RPMI7951 (cell line): ENCODE data around the gene PRUNE1. TPM values are rescaled to one million over a fixed set of nuclear protein-coding genes. Genes with fewer than 3 reads are reported as not detected.

Experiments used
- total RNA-seq: library from RNA; depleted of rRNA; stranded (reverse); fragments of >200 nt; shearing (Covaris generic); gene quantifications from 2 replicates; pipeline ENCODE4 v1.2.3, GENCODE V29; 2014; rRNA removed

PRUNE1 gene
- total RNA-seq, 1 experiment from 2014 or later = 10.8 TPM

Other genes with a start within 250 kb of the PRUNE1 start
- gene CTSS, start 242.7 kb upstream of the PRUNE1 start, total RNA-seq = 39.2 and 40.1 TPM in 2 replicates
- gene CTSK, start 200.2 kb upstream of the PRUNE1 start, total RNA-seq = 70.5 and 75.1 TPM in 2 replicates
- 12.8 and 16.8 TPM in 2 replicates for gene ARNT, start 131.8 kb upstream of the PRUNE1 start, total RNA-seq
- gene CTXND2, start 121.3 kb upstream of the PRUNE1 start, total RNA-seq = not detected in 2 replicates
- gene SETDB1, start 82.1 kb upstream of the PRUNE1 start, total RNA-seq = 21.0 and 26.9 TPM in 2 replicates
- gene CERS2, start 33.6 kb upstream of the PRUNE1 start, total RNA-seq = 91.0 and 122 TPM in 2 replicates
- gene ANXA9, start 26.2 kb upstream of the PRUNE1 start, total RNA-seq = 0.20 TPM in 1 of 2 replicates, not detected in the other
- 7.7 and 10.3 TPM in 2 replicates for gene MINDY1, start 1.5 kb upstream of the PRUNE1 start, total RNA-seq
- 0.48 TPM in 1 of 2 replicates, not detected in the other for gene BNIPL, start 28.1 kb downstream of the PRUNE1 start, total RNA-seq
- 3.0 and 3.2 TPM in 2 replicates for gene C1orf56, start 39.3 kb downstream of the PRUNE1 start, total RNA-seq
- 54.9 and 60.2 TPM in 2 replicates for gene CDC42SE1, start 51.2 kb downstream of the PRUNE1 start, total RNA-seq
- 16.8 and 20.5 TPM in 2 replicates for gene MLLT11, start 51.9 kb downstream of the PRUNE1 start, total RNA-seq
- gene GABPB2, start 62.3 kb downstream of the PRUNE1 start, total RNA-seq = 6.3 and 6.7 TPM in 2 replicates
- gene SEMA6C, start 138.2 kb downstream of the PRUNE1 start, total RNA-seq = 0.48 and 0.78 TPM in 2 replicates
- not detected in 2 replicates for gene TNFAIP8L2, start 148.2 kb downstream of the PRUNE1 start, total RNA-seq
- gene LYSMD1, start 157.5 kb downstream of the PRUNE1 start, total RNA-seq = 7.4 and 8.2 TPM in 2 replicates
- gene SCNM1, start 157.7 kb downstream of the PRUNE1 start, total RNA-seq = 47.4 and 58.5 TPM in 2 replicates
- 0.36 TPM in 1 of 2 replicates, not detected in the other for gene TMOD4, start 167.5 kb downstream of the PRUNE1 start, total RNA-seq
- 54.0 and 63.8 TPM in 2 replicates for gene VPS72, start 181.7 kb downstream of the PRUNE1 start, total RNA-seq
- 27.4 and 39.5 TPM in 2 replicates for gene PIP5K1A, start 190.1 kb downstream of the PRUNE1 start, total RNA-seq
- 186 and 201 TPM in 2 replicates for gene PSMD4, start 246.3 kb downstream of the PRUNE1 start, total RNA-seq